GM12878 (cell line): ENCODE data around the gene PRMT1. TPM values are rescaled to one million over a fixed set of nuclear protein-coding genes. Genes with fewer than 3 reads are reported as not detected.

ENCODE experiments used
- ATAC-seq: fragments of 200-7000 bp; cut with Tn5 transposase; 3 replicates; pipeline ENCODE4 v1.9.1; 2020; ENCODE audit warnings: mild to moderate bottlenecking, moderate library complexity
- BruUV-seq: library from RNA; stranded (reverse); fragments of 400-500 nt; replicated peaks from 2 replicates; lab custom pipeline; 2021; lab: Mats Ljungman, UMichigan
- CTCF ChIA-PET: fragments of 300-600 bp; sonication (Branson Sonifier 250); formaldehyde crosslinking; extraction: SDS; loops from one replicate; lab custom pipeline; 2021; ENCODE audit warnings: inconsistent platforms; lab: Yijun Ruan, JAX
- POLR2A ChIA-PET: fragments of 350-600 bp; formaldehyde crosslinking; extraction: SDS; loops from one replicate; lab custom pipeline; 2021; ENCODE audit warnings: inconsistent platforms; lab: Charles Lee
- RAD21 ChIA-PET: fragments of 300-600 bp; sonication (Branson Sonifier 250); formaldehyde crosslinking; loops from one replicate; lab custom pipeline; 2023; ENCODE audit warnings: antibody characterized with exemption; ENCODE audit not compliant: unreplicated experiment; lab: Charles Lee
- SMC1A ChIA-PET: fragments of 300-600 bp; sonication (Branson Sonifier 250); formaldehyde crosslinking; loops from one replicate; lab custom pipeline; 2023; ENCODE audit not compliant: unreplicated experiment, uncharacterized antibody; lab: Charles Lee
- DNase-seq: peaks from one replicate; pipeline ENCODE4 v3.0.0-alpha.2; 2011; ENCODE audit warnings: low read depth, low spot score
- FAIRE-seq: peaks from 3 replicates; lab custom pipeline; 2011; peaks lifted over from hg19 to GRCh38; lab: Jason Lieb, UNC
- H2AFZ ChIP-seq: 2 replicates; pipeline ENCODE4 v1.6.0; 2011; ENCODE audit warnings: low read depth, low read length, control low read depth; ENCODE audit not compliant: control insufficient read depth
- H3K27ac ChIP-seq: 2 replicates; pipeline ENCODE4 v1.5.1; 2011; ENCODE audit warnings: control low read depth; ENCODE audit not compliant: control insufficient read depth, insufficient read depth
- H3K27me3 ChIP-seq, 2 experiments: replicated peaks in 1 of 2; 2 replicates each; pipeline versions ENCODE4 v1.6.0 to v1.6.1; 2011; ENCODE audit warnings: low read length in 1 of 2; ENCODE audit not compliant: control insufficient read depth in 2 of 2, insufficient read depth in 2 of 2
- H3K36me3 ChIP-seq, 2 experiments: 2 replicates each; pipeline ENCODE4 v1.5.1; 2011; ENCODE audit warnings: low read length in 1 of 2; ENCODE audit not compliant: control insufficient read depth in 2 of 2, insufficient read depth in 2 of 2
- H3K4me1 ChIP-seq: 2 replicates; pipeline ENCODE4 v1.6.1; 2011; ENCODE audit warnings: mild to moderate bottlenecking, low read length, moderate library complexity, mixed read lengths; ENCODE audit not compliant: control insufficient read depth, insufficient read depth
- H3K4me2 ChIP-seq: 2 replicates; pipeline ENCODE4 v1.6.0; 2011; ENCODE audit warnings: control low read depth; ENCODE audit not compliant: control insufficient read depth, insufficient read depth
- H3K4me3 ChIP-seq: fragments of 200-600 bp; sonication (generic); 2 replicates; pipeline ENCODE4 v1.5.1; 2016
- H3K79me2 ChIP-seq: 2 replicates; pipeline ENCODE4 v1.6.0; 2011; ENCODE audit warnings: low read length; ENCODE audit not compliant: control insufficient read depth, insufficient read depth
- H3K9ac ChIP-seq: 2 replicates; pipeline ENCODE4 v1.8.0; 2011; ENCODE audit warnings: low read length, control low read depth, mixed read lengths; ENCODE audit not compliant: control insufficient read depth, insufficient read depth
- H3K9me3 ChIP-seq: replicated peaks from 3 replicates; pipeline ENCODE4 v1.5.1; 2011; ENCODE audit warnings: mild to moderate bottlenecking, low read length; ENCODE audit not compliant: control insufficient read depth, insufficient read depth
- H4K20me1 ChIP-seq: 2 replicates; pipeline ENCODE4 v1.6.0; 2011; ENCODE audit not compliant: control insufficient read depth, insufficient read depth
- EGR1 ChIP-seq, 2 experiments: IDR thresholded peaks; 1 replicate in 1 of 2; 2 replicates in 1 of 2; pipeline ENCODE4 v1.6.1; 2011 to 2012; ENCODE audit warnings: low read depth in 2 of 2, low read length in 2 of 2, borderline replicate concordance in 1 of 2, mild to moderate bottlenecking in 1 of 2, moderate library complexity in 1 of 2
- FOXK2 ChIP-seq: fragments of 450-650 bp; IDR thresholded peaks from 2 replicates; pipeline ENCODE4 v1.6.1; 2017; ENCODE audit warnings: mild to moderate bottlenecking, moderate library complexity
- MXI1 ChIP-seq: fragments of 150-350 bp; IDR thresholded peaks from 2 replicates; pipeline ENCODE4 v1.6.1; 2011; ENCODE audit warnings: low read depth, mild to moderate bottlenecking, inconsistent platforms, low read length, improper control_type of control experiment
- NR2C1 ChIP-seq: fragments of 450-650 bp; IDR thresholded peaks from 2 replicates; pipeline ENCODE4 v1.6.1; 2017; ENCODE audit warnings: antibody characterized with exemption, mild to moderate bottlenecking, moderate library complexity
- POLR2AphosphoS5 ChIP-seq: IDR thresholded peaks from 2 replicates; pipeline ENCODE4 v1.6.1; 2011; ENCODE audit warnings: mild to moderate bottlenecking, low read length, inconsistent platforms
- SMAD5 ChIP-seq: IDR thresholded peaks from 2 replicates; pipeline ENCODE4 v1.6.1; 2016; ENCODE audit warnings: antibody characterized with exemption, low read depth
- SP1 ChIP-seq: IDR thresholded peaks from one replicate; pipeline ENCODE4 v1.6.1; 2011; ENCODE audit warnings: low read depth, low read length
- TAF1 ChIP-seq: IDR thresholded peaks from 2 replicates; pipeline ENCODE4 v1.6.1; 2011; ENCODE audit warnings: mild to moderate bottlenecking, low read depth, low read length, borderline replicate concordance
- ZZZ3 ChIP-seq: IDR thresholded peaks from 2 replicates; pipeline ENCODE4 v1.6.1; 2011; ENCODE audit warnings: low read depth; ENCODE audit not compliant: control insufficient read depth, insufficient read length
- WGBS: methylation state at CpG from one replicate; pipeline ENCODE4 v1.1.6; 2016; ENCODE audit warnings: low lambda C conversion rate; ENCODE audit not compliant: insufficient replicate concordance, insufficient coverage; ENCODE audit errors: missing lambda C conversion rate; 5-methylcytosine and 5-hydroxymethylcytosine counted together
- in situ Hi-C: fragments of 300-500 bp; cut with MboI; formaldehyde crosslinking; loops from 9 replicates; pipeline ENCODE4 v1.14.3; 2018; ENCODE audit warnings: mixed read lengths
- intact Hi-C: fragments of 100-400 bp; cut with micrococcal nuclease; formaldehyde crosslinking; loops from one replicate; pipeline ENCODE4 v1.14.2; 2022; ENCODE audit not compliant: unreplicated experiment
- polyA plus RNA-seq, 11 experiments: library from polyadenylated mRNA; depleted of rRNA in 4 of 11; unstranded in 6 of 11; stranded (reverse) in 5 of 11; fragments of >200 nt; fragmentation: Nextera tagmentation in 4 of 11; fragmentation: Illumina TruSeq in 1 of 11; extraction: Ambion mirVana in 4 of 11; extraction: Trizol in 1 of 11; gene quantifications; 1 replicate in 1 of 11; 2 replicates in 10 of 11; pipeline versions ENCODE4 v1.2.1 to v1.2.3, GENCODE V29; 2011 to 2016; ENCODE audit warnings: inconsistent platforms in 2 of 11, missing spikeins in 2 of 11, low read depth in 1 of 11
- total RNA-seq, 4 experiments: library from RNA; depleted of rRNA in 3 of 4; stranded (reverse); fragments of >200 nt in 3 of 4; fragmentation: Illumina TruSeq in 1 of 4; extraction: Trizol in 1 of 4; gene quantifications; 2 replicates each; pipeline versions ENCODE4 v1.2.1 to v1.2.3, GENCODE V29; 2013 to 2021
- TF ChIP-seq, protein P1 (sequence below): fragments of 450-650 bp; IDR thresholded peaks from 2 replicates; pipeline ENCODE4 v1.6.1; 2017; ENCODE audit warnings: mild to moderate bottlenecking, moderate library complexity
- TF ChIP-seq, protein P2 (sequence below): IDR thresholded peaks from 2 replicates; pipeline ENCODE4 v1.6.1; 2012; ENCODE audit warnings: low read depth, low read length, improper control_type of control experiment
- TF ChIP-seq, protein P3 (sequence below): fragments of 450-650 bp; conservative IDR thresholded peaks from 2 replicates; pipeline ENCODE4 v1.6.1; 2017; ENCODE audit warnings: mild to moderate bottlenecking, moderate library complexity

The PRMT1 gene
- total and polyA plus RNA-seq, 10 of the 15 experiments (the other 5 are each of a cell fraction or from before 2014, with no cell fraction given): 19.9 to 667 (median 444) TPM

DNA sequence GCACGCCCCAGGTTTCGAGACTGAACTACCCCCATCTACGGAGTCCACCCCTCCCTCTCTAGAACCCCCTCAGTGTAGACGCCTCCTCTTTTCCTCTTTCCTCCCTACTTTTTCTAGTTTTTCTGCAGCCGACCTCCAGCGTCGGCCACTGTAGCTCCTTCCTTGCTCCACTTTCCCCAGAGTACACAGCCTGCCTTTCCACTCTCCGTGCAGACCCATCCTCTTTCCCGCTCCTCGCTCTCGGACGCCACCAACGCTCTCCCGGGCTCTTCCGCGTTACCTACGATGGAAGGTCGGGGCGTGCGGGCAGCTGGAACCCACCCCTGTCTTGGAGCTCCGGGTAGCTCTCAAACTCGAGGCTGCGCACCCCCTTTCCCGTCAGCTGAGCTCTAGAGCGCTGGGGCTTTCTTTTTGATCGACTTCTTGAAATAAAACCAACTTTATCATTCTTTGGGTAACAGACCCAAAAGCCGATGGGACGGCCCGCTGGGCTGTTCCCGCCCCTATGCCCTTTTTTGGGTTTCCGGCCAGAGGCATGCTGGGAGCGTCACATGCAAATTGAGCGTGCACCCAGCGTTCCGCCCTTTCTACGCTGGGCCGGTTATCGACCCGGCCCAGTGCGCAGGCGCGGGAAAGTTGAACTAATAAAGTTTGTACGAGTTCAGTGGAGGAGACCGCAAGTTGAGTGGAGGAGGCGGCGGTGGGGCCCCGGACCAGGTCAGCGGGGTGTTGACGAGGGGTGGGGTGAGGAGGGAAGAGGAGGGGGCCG is 11.5 kb upstream of the PRMT1 start, which contains the start of the genes BCL2L12 and IRF3:
Gene BCL2L12, plus strand, starts transcription at position 583 of the 769 bp plus-strand sequence. CDS start 760 bp downstream, outside the sequence.
Gene IRF3, minus strand, starts transcription at position 507 of the 769 bp plus-strand sequence. CDS start 1,019 bp downstream, outside the sequence.
- H3K4me2 ChIP-seq: peak within 1 kb of the TSS; percentile 91
- DNase-seq (peak; percentile 84), FAIRE-seq (peak; percentile 87), ATAC-seq (peak; percentile 92)
- H3K4me3 ChIP-seq: peak within 1 kb of the TSS; percentile 99
- WGBS: under 1% methylated on average over 47 of the region's 50 CpGs
- POLR2A ChIA-PET: interaction anchor here (0.6 to 6.0 kb wide), 7 partner anchors 11 to 528 kb away, joined by 3 to 126 read pairs (median 7); partner anchors contain the start of genes AP2A1, NOSIP, PRMT1 and PRRG2
- intact Hi-C loops: loop anchor here (2.0 kb wide), 1 partner anchor 23 kb away; the partner anchor contains the start of gene SCAF1
- in situ Hi-C loops: loop anchor here (5.0 kb wide), 1 partner anchor 168 kb away; the partner anchor contains the start of gene RPS11
- H4K20me1 ChIP-seq: peaks cover 4% of the 10 kb centered on the region
- CTCF ChIA-PET: interaction anchor here (0.6 to 5.5 kb wide), 7 partner anchors 10 to 708 kb away, joined by 3 to 80 read pairs (median 5); partner anchors contain the start of genes PRMT1, PRRG2, RRAS and SCAF1
- no peaks in the 10 kb centered on the region for H3K9me3 ChIP-seq
- peak within 1 kb of the TSS; percentile 91 for H3K27ac ChIP-seq
- no peaks in the 10 kb centered on the region for H3K27me3 ChIP-seq
- RAD21 ChIA-PET: interaction anchor here (0.8 to 3.4 kb wide), 5 partner anchors 9 to 75 kb away, joined by 3 to 34 read pairs (median 7); partner anchors contain the start of genes PRMT1, RRAS and SCAF1
- H3K36me3 ChIP-seq: peaks cover 12 to 17% of the 10 kb centered on the region in 2 experiments
- peaks cover 14% of the 10 kb centered on the region for H3K4me1 ChIP-seq
- SMC1A ChIA-PET: interaction anchor here (1.1 to 2.2 kb wide), 5 partner anchors 10 to 72 kb away, joined by 4 to 9 read pairs (median 5); partner anchors contain the start of gene RRAS
- no TSS peak for BruUV-seq
- H3K79me2 ChIP-seq: peaks cover 36% of the 10 kb centered on the region
- H2AFZ ChIP-seq: peak within 1 kb of the TSS; percentile 91
- H3K9ac ChIP-seq: peak within 1 kb of the TSS; percentile 97
- TF ChIP-seq EGR1 (IDR thresholded peaks at IDR 0.05; ENCODE audit: borderline replicate concordance in 1 of 2, low read depth in 2 of 2, low read length in 2 of 2) (peak; percentile 30 to 84; a peak in 2 of 3 replicates), FOXK2 (peak; percentile 6; the same call in 1 of the 2 replicates), SMAD5 (peak; percentile 63; the same call in 1 of the 2 replicates), NR2C1 (0 out of 2 replicates have a peak, but pooled peaks have one; percentile 26), SP1 (peak; percentile 76), TAF1 (peak; percentile 37; the same call in 1 of the 2 replicates), POLR2AphosphoS5 (0 out of 2 replicates have a peak, but pooled peaks have one; percentile 30), ZZZ3 (no peak), MXI1 (peak; percentile 64)
- TF ChIP-seq, protein P1, sequence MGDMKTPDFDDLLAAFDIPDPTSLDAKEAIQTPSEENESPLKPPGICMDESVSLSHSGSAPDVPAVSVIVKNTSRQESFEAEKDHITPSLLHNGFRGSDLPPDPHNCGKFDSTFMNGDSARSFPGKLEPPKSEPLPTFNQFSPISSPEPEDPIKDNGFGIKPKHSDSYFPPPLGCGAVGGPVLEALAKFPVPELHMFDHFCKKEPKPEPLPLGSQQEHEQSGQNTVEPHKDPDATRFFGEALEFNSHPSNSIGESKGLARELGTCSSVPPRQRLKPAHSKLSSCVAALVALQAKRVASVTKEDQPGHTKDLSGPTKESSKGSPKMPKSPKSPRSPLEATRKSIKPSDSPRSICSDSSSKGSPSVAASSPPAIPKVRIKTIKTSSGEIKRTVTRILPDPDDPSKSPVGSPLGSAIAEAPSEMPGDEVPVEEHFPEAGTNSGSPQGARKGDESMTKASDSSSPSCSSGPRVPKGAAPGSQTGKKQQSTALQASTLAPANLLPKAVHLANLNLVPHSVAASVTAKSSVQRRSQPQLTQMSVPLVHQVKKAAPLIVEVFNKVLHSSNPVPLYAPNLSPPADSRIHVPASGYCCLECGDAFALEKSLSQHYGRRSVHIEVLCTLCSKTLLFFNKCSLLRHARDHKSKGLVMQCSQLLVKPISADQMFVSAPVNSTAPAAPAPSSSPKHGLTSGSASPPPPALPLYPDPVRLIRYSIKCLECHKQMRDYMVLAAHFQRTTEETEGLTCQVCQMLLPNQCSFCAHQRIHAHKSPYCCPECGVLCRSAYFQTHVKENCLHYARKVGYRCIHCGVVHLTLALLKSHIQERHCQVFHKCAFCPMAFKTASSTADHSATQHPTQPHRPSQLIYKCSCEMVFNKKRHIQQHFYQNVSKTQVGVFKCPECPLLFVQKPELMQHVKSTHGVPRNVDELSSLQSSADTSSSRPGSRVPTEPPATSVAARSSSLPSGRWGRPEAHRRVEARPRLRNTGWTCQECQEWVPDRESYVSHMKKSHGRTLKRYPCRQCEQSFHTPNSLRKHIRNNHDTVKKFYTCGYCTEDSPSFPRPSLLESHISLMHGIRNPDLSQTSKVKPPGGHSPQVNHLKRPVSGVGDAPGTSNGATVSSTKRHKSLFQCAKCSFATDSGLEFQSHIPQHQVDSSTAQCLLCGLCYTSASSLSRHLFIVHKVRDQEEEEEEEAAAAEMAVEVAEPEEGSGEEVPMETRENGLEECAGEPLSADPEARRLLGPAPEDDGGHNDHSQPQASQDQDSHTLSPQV: no peak
- TF ChIP-seq, protein P2, sequence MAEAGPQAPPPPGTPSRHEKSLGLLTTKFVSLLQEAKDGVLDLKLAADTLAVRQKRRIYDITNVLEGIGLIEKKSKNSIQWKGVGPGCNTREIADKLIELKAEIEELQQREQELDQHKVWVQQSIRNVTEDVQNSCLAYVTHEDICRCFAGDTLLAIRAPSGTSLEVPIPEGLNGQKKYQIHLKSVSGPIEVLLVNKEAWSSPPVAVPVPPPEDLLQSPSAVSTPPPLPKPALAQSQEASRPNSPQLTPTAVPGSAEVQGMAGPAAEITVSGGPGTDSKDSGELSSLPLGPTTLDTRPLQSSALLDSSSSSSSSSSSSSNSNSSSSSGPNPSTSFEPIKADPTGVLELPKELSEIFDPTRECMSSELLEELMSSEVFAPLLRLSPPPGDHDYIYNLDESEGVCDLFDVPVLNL: peak; percentile 91
- TF ChIP-seq, protein P3, sequence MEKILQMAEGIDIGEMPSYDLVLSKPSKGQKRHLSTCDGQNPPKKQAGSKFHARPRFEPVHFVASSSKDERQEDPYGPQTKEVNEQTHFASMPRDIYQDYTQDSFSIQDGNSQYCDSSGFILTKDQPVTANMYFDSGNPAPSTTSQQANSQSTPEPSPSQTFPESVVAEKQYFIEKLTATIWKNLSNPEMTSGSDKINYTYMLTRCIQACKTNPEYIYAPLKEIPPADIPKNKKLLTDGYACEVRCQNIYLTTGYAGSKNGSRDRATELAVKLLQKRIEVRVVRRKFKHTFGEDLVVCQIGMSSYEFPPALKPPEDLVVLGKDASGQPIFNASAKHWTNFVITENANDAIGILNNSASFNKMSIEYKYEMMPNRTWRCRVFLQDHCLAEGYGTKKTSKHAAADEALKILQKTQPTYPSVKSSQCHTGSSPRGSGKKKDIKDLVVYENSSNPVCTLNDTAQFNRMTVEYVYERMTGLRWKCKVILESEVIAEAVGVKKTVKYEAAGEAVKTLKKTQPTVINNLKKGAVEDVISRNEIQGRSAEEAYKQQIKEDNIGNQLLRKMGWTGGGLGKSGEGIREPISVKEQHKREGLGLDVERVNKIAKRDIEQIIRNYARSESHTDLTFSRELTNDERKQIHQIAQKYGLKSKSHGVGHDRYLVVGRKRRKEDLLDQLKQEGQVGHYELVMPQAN: peak; percentile 68; the same call in 1 of the 2 replicates
